ENCODE data around the gene GTF2B.
"Not testable (repeated sequence)": the region's sequence is repeated elsewhere in the genome, so short reads cannot be mapped to it uniquely, and the experiment has no call there.

The GTF2B gene

DNA sequence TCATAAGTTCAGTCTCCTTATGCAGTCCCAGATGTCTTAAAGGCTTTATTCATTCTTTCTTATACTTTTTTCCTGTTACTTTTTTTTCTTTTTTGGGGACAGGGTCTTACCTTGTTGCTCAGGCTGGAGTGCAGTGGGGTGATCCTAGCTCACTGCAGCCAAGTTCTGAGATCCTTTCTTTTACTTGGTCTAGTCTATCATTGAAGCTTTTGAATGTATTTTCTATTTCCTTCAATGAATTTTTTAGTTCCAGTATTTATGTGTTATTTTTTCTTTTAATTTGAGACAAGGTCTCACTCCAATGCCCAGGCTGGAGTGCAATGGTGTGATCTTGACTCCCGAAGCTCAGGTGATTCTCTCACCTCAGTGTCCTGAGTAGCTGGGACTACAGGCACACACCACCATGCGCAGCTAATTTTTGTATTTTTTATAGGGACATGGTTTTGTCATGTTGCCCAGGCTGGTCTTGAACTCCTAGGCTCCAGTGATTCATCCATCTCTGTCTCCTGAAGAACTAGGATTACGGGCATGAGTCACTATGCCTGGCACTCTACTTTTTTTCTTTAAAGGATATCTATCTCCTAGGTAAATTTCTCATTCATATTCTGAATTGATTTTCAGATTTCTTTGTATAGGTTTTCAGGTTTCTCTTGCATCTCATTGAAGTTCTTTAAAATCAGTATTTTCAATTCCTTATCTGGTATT, 26.1 kb upstream of the GTF2B start:
- H3K4me3 ChIP-seq: peak overlapping the region in 1 of 10 experiments; percentile 1; a peak in 1 of 20 replicates
- no peaks in the 10 kb centered on the region for H3K27me3 ChIP-seq
- H4K20me1 ChIP-seq: no peaks in the 10 kb centered on the region
- TF ChIP-seq Cebpa-rat (IDR thresholded peaks at IDR 0.05): no peak
- no peak overlapping the region for H3K4me2 ChIP-seq
- H3K9ac ChIP-seq: no peak overlapping the region
- peaks cover 41 to 72% (median 51%) of the 10 kb centered on the region in 11 experiments for H3K9me3 ChIP-seq (replicated peaks in 1 of 11)
- peaks cover 41 to 59% (median 52%) of the 10 kb centered on the region in 11 experiments for H3K36me3 ChIP-seq
- H3K4me1 ChIP-seq: no peaks in the 10 kb centered on the region
- peak overlapping the region in 3 of 11 experiments; percentile 3 to 49 (median 27); a peak in 3 of 22 replicates for H3K27ac ChIP-seq

GRCh38 chr1:88916883-88917282, 25.5 kb upstream of the GTF2B start:
- Histone ChIP-seq H4K20me1 (no peaks in the 10 kb centered on the region), H3K27me3 (no peaks in the 10 kb centered on the region), H3K9me3 (replicated peaks in 1 of 11) (peaks cover 41 to 73% (median 51%) of the 10 kb centered on the region in 11 experiments), H3K9ac (no peak overlapping the region), H3K4me1 (peaks cover 0 to 3% (median 1%) of the 10 kb centered on the region in 10 experiments; a peak in 11 of 20 replicates), H3K36me3 (peaks cover 35 to 53% (median 46%) of the 10 kb centered on the region in 11 experiments), H3K27ac (peak overlapping the region in 3 of 11 experiments; percentile 3 to 49 (median 27); a peak in 3 of 22 replicates), H3K4me2 (no peak overlapping the region), H3K4me3 (peak overlapping the region in 1 of 10 experiments; percentile 1; a peak in 1 of 20 replicates)
- no peak for TF ChIP-seq Cebpa-rat (IDR thresholded peaks at IDR 0.05)

DNA sequence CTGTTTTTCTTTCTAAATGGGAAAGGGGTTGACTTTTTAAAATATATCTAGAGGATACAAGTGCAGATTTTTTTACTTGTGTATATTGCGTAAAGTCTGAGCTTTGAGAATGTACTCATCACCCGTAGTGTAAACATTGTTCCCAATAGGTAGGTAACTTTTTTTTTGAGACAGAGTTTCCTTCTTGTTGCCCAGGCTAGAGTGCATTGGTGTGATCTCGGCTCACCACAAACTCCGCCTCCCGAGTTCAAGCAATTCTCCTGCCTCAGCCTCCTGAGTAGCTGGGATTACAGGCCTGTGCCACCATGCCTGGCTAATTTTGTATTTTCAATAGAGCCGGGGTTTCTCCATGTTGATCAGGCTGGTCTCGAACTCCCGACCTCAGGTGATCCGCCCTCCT, 20.4 kb upstream of the GTF2B start:
- Histone ChIP-seq H3K4me2 (peak overlapping the region in 9 of 11 experiments; percentile 46 to 67 (median 59); a peak in 10 of 22 replicates), H3K4me1 (peaks cover 0 to 21% (median 20%) of the 10 kb centered on the region in 10 experiments; a peak in 16 of 20 replicates), H3K9me3 (replicated peaks in 1 of 11) (peaks cover 5 to 38% (median 17%) of the 10 kb centered on the region in 11 experiments; a peak in 21 of 22 replicates)
- H3K27ac ChIP-seq, H3K9ac ChIP-seq, H3K4me3 ChIP-seq, H4K20me1 ChIP-seq, H3K27me3 ChIP-seq, H3K36me3 ChIP-seq: not testable (repeated sequence)

DNA sequence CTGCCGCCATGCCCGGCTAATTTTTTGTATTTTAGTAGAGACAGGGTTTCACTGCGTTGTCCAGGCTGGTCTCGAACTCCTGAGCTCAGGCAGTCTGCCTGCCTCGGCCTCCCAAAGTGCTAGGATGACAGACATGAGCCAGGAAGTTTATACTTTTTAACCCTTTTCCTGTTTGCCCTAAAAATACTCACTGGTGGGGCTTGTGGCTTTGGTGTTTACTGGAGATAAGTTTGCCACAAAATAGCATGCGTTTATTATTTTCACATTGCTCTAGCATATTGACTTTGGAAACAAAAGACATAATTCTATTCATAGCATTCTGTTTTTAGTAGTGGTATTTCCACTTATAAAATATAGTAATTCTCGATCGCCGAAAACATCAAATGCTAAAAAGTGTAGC, 19.8 kb upstream of the GTF2B start:
- Histone ChIP-seq H3K9me3 (replicated peaks in 1 of 11) (peaks cover 0 to 32% (median 10%) of the 10 kb centered on the region in 11 experiments; a peak in 13 of 22 replicates), H4K20me1 (no peaks in the 10 kb centered on the region), H3K4me1 (peaks cover 0 to 21% (median 20%) of the 10 kb centered on the region in 10 experiments; a peak in 16 of 20 replicates), H3K9ac (no peak overlapping the region), H3K36me3 (no peaks in the 10 kb centered on the region; a peak in 1 of 22 replicates), H3K27me3 (no peaks in the 10 kb centered on the region), H3K27ac (no peak overlapping the region; a peak in 1 of 22 replicates), H3K4me3 (no peak overlapping the region), H3K4me2 (peak overlapping the region in 10 of 11 experiments; percentile 8 to 67 (median 58); a peak in 19 of 22 replicates)
- TF ChIP-seq Cebpa-rat (IDR thresholded peaks at IDR 0.05): no peak

DNA sequence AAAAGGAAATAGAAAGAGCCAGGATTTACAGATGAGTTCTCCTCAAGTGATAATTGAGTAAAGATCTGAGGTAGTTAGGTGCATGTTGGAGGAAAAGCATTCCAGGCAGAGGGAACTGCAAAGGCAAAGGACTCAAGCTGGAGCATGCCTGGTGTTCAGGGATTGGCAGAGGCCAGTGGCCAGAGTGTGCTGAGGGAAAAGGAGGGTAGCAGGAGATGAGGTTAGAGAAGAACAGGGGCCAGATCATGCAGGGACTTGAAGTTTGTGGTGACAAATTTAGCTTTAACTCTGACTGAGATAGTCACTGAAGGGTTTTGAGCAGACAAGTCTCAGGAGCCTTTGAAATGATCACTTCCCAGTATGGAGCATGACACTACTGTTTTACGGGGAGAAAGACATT, 19.0 kb upstream of the GTF2B start:
- peaks cover 0 to 21% (median 20%) of the 10 kb centered on the region in 10 experiments; a peak in 16 of 20 replicates for H3K4me1 ChIP-seq
- no peak overlapping the region for H3K27ac ChIP-seq
- H3K36me3 ChIP-seq: no peaks in the 10 kb centered on the region
- H3K9me3 ChIP-seq (replicated peaks in 1 of 11): peaks cover 0 to 26% (median 7%) of the 10 kb centered on the region in 11 experiments; a peak in 6 of 22 replicates
- TF ChIP-seq Cebpa-rat (IDR thresholded peaks at IDR 0.05): no peak
- H3K4me3 ChIP-seq: no peak overlapping the region
- H3K9ac ChIP-seq: no peak overlapping the region
- H3K4me2 ChIP-seq: peak overlapping the region in 8 of 11 experiments; percentile 23 to 67 (median 58); a peak in 13 of 22 replicates
- H3K27me3 ChIP-seq: no peaks in the 10 kb centered on the region
- H4K20me1 ChIP-seq: no peaks in the 10 kb centered on the region

DNA sequence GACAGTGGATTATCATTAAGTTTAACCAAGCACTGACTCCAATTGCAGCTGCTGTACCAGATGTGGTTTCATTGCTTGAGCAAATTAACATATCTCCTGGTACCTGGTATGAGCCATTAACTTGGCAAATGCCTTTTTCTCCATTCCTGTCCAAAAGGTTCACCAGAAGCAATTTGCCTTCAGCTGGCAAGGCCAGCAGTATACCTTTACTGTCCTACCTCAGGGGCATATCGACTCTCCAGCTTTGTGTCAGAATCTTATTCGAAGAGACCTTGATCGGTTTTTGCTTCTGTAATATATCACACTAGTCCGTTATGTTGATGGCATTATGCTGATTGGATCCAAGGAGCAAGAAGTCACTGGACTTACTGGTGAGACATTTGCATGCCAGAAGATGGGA, 9.5 kb upstream of the GTF2B start:
- Histone ChIP-seq H3K9me3 (replicated peaks in 1 of 11) (no peaks in the 10 kb centered on the region), H3K4me3 (no peak overlapping the region), H3K9ac (no peak overlapping the region), H4K20me1 (no peaks in the 10 kb centered on the region), H3K4me2 (no peak overlapping the region), H3K4me1 (no peaks in the 10 kb centered on the region), H3K27me3 (no peaks in the 10 kb centered on the region), H3K36me3 (no peaks in the 10 kb centered on the region), H3K27ac (no peak overlapping the region)
- TF ChIP-seq Cebpa-rat (IDR thresholded peaks at IDR 0.05): no peak

GRCh38 chr1:88897070-88897730, 5.8 kb upstream of the GTF2B start:
- Histone ChIP-seq H3K4me3 (no peak overlapping the region), H3K9ac (no peak overlapping the region), H4K20me1 (no peaks in the 10 kb centered on the region), H3K4me1 (peaks cover 0 to 3% (median 0%) of the 10 kb centered on the region in 10 experiments; a peak in 4 of 20 replicates), H3K9me3 (replicated peaks in 1 of 11) (0 out of 22 replicates have a peak, but pooled peaks cover 0 to 4% (median 0%) of the 10 kb centered on the region in 11 experiments), H3K36me3 (no peaks in the 10 kb centered on the region), H3K27me3 (no peaks in the 10 kb centered on the region), H3K4me2 (no peak overlapping the region), H3K27ac (no peak overlapping the region)
- TF ChIP-seq Cebpa-rat (IDR thresholded peaks at IDR 0.05): no peak

- Histone ChIP-seq H3K9me3 (replicated peaks in 1 of 11) (0 out of 22 replicates have a peak, but pooled peaks cover 0 to 4% (median 0%) of the 10 kb centered on the region in 11 experiments), H3K4me1 (peaks cover 21 to 28% (median 26%) of the 10 kb centered on the region in 10 experiments), H3K27ac (peak overlapping the region in 1 of 11 experiments; percentile 98; a peak in 1 of 22 replicates), H3K27me3 (no peaks in the 10 kb centered on the region), H3K9ac (no peak overlapping the region), H3K4me2 (peak overlapping the region; percentile 44 to 80 (median 61); a peak in 17 of 22 replicates), H4K20me1 (peaks cover 32 to 34% (median 33%) of the 10 kb centered on the region in 11 experiments), H3K4me3 (peak overlapping the region in 2 of 10 experiments; percentile 94 to 95; a peak in 4 of 20 replicates), H3K36me3 (peaks cover 3 to 15% (median 9%) of the 10 kb centered on the region in 11 experiments; a peak in 15 of 22 replicates)
- no peak for TF ChIP-seq Cebpa-rat (IDR thresholded peaks at IDR 0.05)
These were observed 1.1 kb upstream of the GTF2B start for GRCh38 chr1:88892357-88892877.

All from BLaER1 treated with 17β-estradiol and CSF1 and Interleukin-3, amounts not matched to agents 10 nM and 100 nM (cell line).